GM12892 (cell line): ENCODE measurements around the gene MAPK12.

ENCODE experiments used
- POLR2A ChIP-seq: IDR thresholded peaks from 2 replicates; pipeline ENCODE4 v1.6.1; 2011; ENCODE audit warnings: low read depth, low read length, control low read depth
- TAF1 ChIP-seq: IDR thresholded peaks from 2 replicates; pipeline ENCODE4 v1.6.1; 2011; ENCODE audit warnings: low read depth, mild to moderate bottlenecking, control low read depth, low read length, borderline replicate concordance

- TF ChIP-seq TAF1 (no peak), POLR2A (no peak)
These were observed 24.8 kb upstream of the MAPK12 start for GRCh38 chr22:50286275-50286674.
